Superior temporal gyrus (tissue), 1 donor: ENCODE results near the gene RGS7BP.
"Not testable (repeated sequence)": the region's sequence is repeated elsewhere in the genome, so short reads cannot be mapped to it uniquely, and the experiment has no call there.

Experiments used
- DNase-seq: peaks from one replicate; pipeline ENCODE4 v3.0.0-alpha.2; 2016; ENCODE audit errors: extremely low spot score

Gene RGS7BP

GRCh38 chr5:64558641-64559040 is 52.8 kb downstream of the RGS7BP start:
- not testable (repeated sequence) for DNase-seq

- DNase-seq, result no peak
Observed at GRCh38 chr5:64566310-64566916, 60.6 kb downstream of the RGS7BP start.

GRCh38 chr5:64569858-64570257 is 64.0 kb downstream of the RGS7BP start:
- DNase-seq, result no peak

GRCh38 chr5:64570395-64570996 is 64.7 kb downstream of the RGS7BP start:
- DNase-seq, result no peak

- no peak for DNase-seq
Observed at GRCh38 chr5:64575561-64575960, 69.7 kb downstream of the RGS7BP start.

GRCh38 chr5:64576250-64576649 is 70.4 kb downstream of the RGS7BP start:
- DNase-seq, result no peak

- DNase-seq, result no peak
Observed at GRCh38 chr5:64585646-64586045, 79.8 kb downstream of the RGS7BP start.

- DNase-seq, result no peak
Observed at GRCh38 chr5:64587370-64587769, 81.6 kb downstream of the RGS7BP start.

- DNase-seq, result no peak
Observed at GRCh38 chr5:64592730-64593341, 87.0 kb downstream of the RGS7BP start.

GRCh38 chr5:64594025-64594424 is 88.2 kb downstream of the RGS7BP start:
- DNase-seq, result no peak

GRCh38 chr5:64594601-64595000 is 88.8 kb downstream of the RGS7BP start:
- no peak for DNase-seq

GRCh38 chr5:64595031-64595855 is 89.4 kb downstream of the RGS7BP start:
- DNase-seq, result peak; percentile 52

- peak; percentile 32 for DNase-seq
Observed at GRCh38 chr5:64599226-64599625, 93.4 kb downstream of the RGS7BP start.

- no peak for DNase-seq
Observed at GRCh38 chr5:64603676-64604075, 97.9 kb downstream of the RGS7BP start.

GRCh38 chr5:64606926-64607325 is 101.1 kb downstream of the RGS7BP start:
- DNase-seq, result no peak

GRCh38 chr5:64612344-64612961 is 106.6 kb downstream of the RGS7BP start:
- peak; percentile 87 for DNase-seq

GRCh38 chr5:64615895-64616294 is 110.1 kb downstream of the RGS7BP start:
- no peak for DNase-seq

GRCh38 chr5:64619609-64620008 is 113.8 kb downstream of the RGS7BP start:
- DNase-seq, result no peak

- DNase-seq, result no peak
Observed at GRCh38 chr5:64622991-64623390, 117.2 kb downstream of the RGS7BP start.

- DNase-seq, result no peak
Observed at GRCh38 chr5:64625678-64626077, 119.9 kb downstream of the RGS7BP start.

GRCh38 chr5:64628901-64629300 is 123.1 kb downstream of the RGS7BP start:
- DNase-seq, result no peak

- DNase-seq, result no peak
Observed at GRCh38 chr5:64629841-64630240, 124.0 kb downstream of the RGS7BP start.
